GM21528 (cell line): ENCODE measurements around the gene RNF167.

Experiments used
- ATAC-seq: cut with Tn5 transposase; IDR thresholded peaks from one replicate; pipeline ENCODE4 v1.9.1; 2021; ENCODE audit warnings: mild to moderate bottlenecking, moderate library complexity; ENCODE audit not compliant: unreplicated experiment, low FRiP score

Gene RNF167

GRCh38 chr17:4950075-4950745 lies 10.1 kb downstream of the RNF167 start:
- peak; percentile 1 for ATAC-seq

- ATAC-seq = no peak
Observed at GRCh38 chr17:4950746-4951204, 10.7 kb downstream of the RNF167 start, which contains the start of gene ENO3. TSS of gene ENO3 (plus strand) at chr17:4951119. CDS start at chr17:4951830, 711 bp downstream.

GRCh38 chr17:4951486-4951885 lies 11.4 kb downstream of the RNF167 start:
- no peak for ATAC-seq

GRCh38 chr17:4953451-4953961 lies 13.4 kb downstream of the RNF167 start:
- no peak for ATAC-seq

GRCh38 chr17:4955091-4955490 lies 15.0 kb downstream of the RNF167 start:
- no peak for ATAC-seq

- no peak for ATAC-seq
Observed at GRCh38 chr17:4956493-4957061, 16.5 kb downstream of the RNF167 start.

- no peak for ATAC-seq
Observed at GRCh38 chr17:4958102-4958501, 18.0 kb downstream of the RNF167 start.

- no peak for ATAC-seq
Observed at GRCh38 chr17:4959261-4959965, 19.3 kb downstream of the RNF167 start.

GRCh38 chr17:4960279-4960922 lies 20.3 kb downstream of the RNF167 start:
- no peak for ATAC-seq

- ATAC-seq = no peak
Observed at GRCh38 chr17:4965311-4965986, 25.4 kb downstream of the RNF167 start.

- peak; percentile 77 for ATAC-seq
Observed at GRCh38 chr17:4966844-4967538, 26.9 kb downstream of the RNF167 start.

- ATAC-seq = peak; percentile 66
Observed at GRCh38 chr17:4967539-4968485, 27.7 kb downstream of the RNF167 start, which contains the start of gene SPAG7. TSS of gene SPAG7 (minus strand) at chr17:4967817. CDS start at chr17:4967804, 13 bp downstream.

GRCh38 chr17:4968486-4969046 lies 28.5 kb downstream of the RNF167 start:
- no peak for ATAC-seq

GRCh38 chr17:4969047-4969550 lies 29.0 kb downstream of the RNF167 start:
- no peak for ATAC-seq

GRCh38 chr17:4969551-4970173 lies 29.6 kb downstream of the RNF167 start:
- ATAC-seq = no peak

- ATAC-seq = no peak
Observed at GRCh38 chr17:4970273-4970672, 30.2 kb downstream of the RNF167 start.

GRCh38 chr17:4971826-4972225 lies 31.8 kb downstream of the RNF167 start:
- no peak for ATAC-seq

- ATAC-seq = no peak
Observed at GRCh38 chr17:4972322-4972721, 32.3 kb downstream of the RNF167 start.
